CD4-positive, alpha-beta T cell (primary cell): Measurements from ENCODE around the gene KMT2C. TPM values are rescaled to one million over a fixed set of nuclear protein-coding genes. Genes with fewer than 3 reads are reported as not detected.
"Not testable (repeated sequence)": the region's sequence is repeated elsewhere in the genome, so short reads cannot be mapped to it uniquely, and the experiment has no call there.

ENCODE experiments used
- ATAC-seq: fragments of 200-7000 bp; cut with Tn5 transposase; one replicate; pipeline ENCODE4 v1.10.0; 2022; ENCODE audit warnings: mild to moderate bottlenecking; ENCODE audit not compliant: poor library complexity
- CTCF ChIA-PET: fragments of 350-600 bp; sonication (Branson Sonifier 250); formaldehyde crosslinking; loops from one replicate; lab custom pipeline; 2021; ENCODE audit warnings: antibody characterized with exemption, inconsistent platforms; lab: Charles Lee
- POLR2A ChIA-PET: fragments of 350-600 bp; sonication (Branson Sonifier 250); formaldehyde crosslinking; loops from one replicate; lab custom pipeline; 2021; ENCODE audit warnings: antibody characterized with exemption, inconsistent platforms; lab: Charles Lee
- DNase-seq, 14 experiments: peaks; one replicate each; pipeline ENCODE4 v3.0.0-alpha.2; 2013 to 2020; ENCODE audit warnings: mixed read lengths in 2 of 14
- H3K27ac ChIP-seq, 2 donors: one replicate each; pipeline versions ENCODE4 v1.5.1 to v1.7.0; 2013; ENCODE audit warnings: low read length in 2 of 2, low read depth in 1 of 2, mild to moderate bottlenecking in 1 of 2
- H3K27me3 ChIP-seq, 2 experiments: 1 replicate in 1 of 2; 2 replicates in 1 of 2; pipeline versions ENCODE4 v1.6.1 to v1.7.0; 2013; ENCODE audit warnings: low read length in 2 of 2, control low read depth in 1 of 2, mild to moderate bottlenecking in 1 of 2, moderate library complexity in 1 of 2; ENCODE audit not compliant: insufficient read depth in 2 of 2, control insufficient read depth in 1 of 2
- H3K36me3 ChIP-seq: one replicate; pipeline ENCODE4 v1.6.1; 2013; ENCODE audit warnings: low read length, control low read depth; ENCODE audit not compliant: insufficient read depth
- H3K4me1 ChIP-seq: one replicate; pipeline ENCODE4 v1.6.1; 2013; ENCODE audit warnings: low read length, control low read depth; ENCODE audit not compliant: insufficient read depth
- H3K4me3 ChIP-seq: one replicate; pipeline ENCODE4 v1.5.1; 2013; ENCODE audit warnings: mild to moderate bottlenecking, low read length, moderate library complexity
- H3K9me3 ChIP-seq, 2 experiments: 1 replicate in 1 of 2; 2 replicates in 1 of 2; pipeline versions ENCODE4 v1.6.1 to v1.7.0; 2013; ENCODE audit warnings: low read length in 2 of 2, mild to moderate bottlenecking in 2 of 2, control low read depth in 1 of 2, moderate library complexity in 1 of 2; ENCODE audit not compliant: control insufficient read depth in 1 of 2, insufficient read depth in 1 of 2
- H3K27ac Mint-ChIP-seq: one replicate; pipeline ENCODE4 v1.8.0; 2020; ENCODE audit warnings: mixed read lengths
- H3K27me3 Mint-ChIP-seq: one replicate; pipeline ENCODE4 v1.8.0; 2021; ENCODE audit warnings: mixed read lengths
- H3K36me3 Mint-ChIP-seq: one replicate; pipeline ENCODE4 v1.8.0; 2021; ENCODE audit warnings: low read depth, mixed read lengths
- H3K4me1 Mint-ChIP-seq: one replicate; pipeline ENCODE4 v1.8.0; 2021; ENCODE audit warnings: low read depth, mixed read lengths
- H3K4me3 Mint-ChIP-seq: one replicate; pipeline ENCODE4 v1.8.0; 2020; ENCODE audit warnings: mild to moderate bottlenecking, mixed read lengths
- H3K9me3 Mint-ChIP-seq: one replicate; pipeline ENCODE4 v1.8.0; 2020; ENCODE audit warnings: mixed read lengths
- CTCF ChIP-seq: fragments of 200-600 bp; IDR thresholded peaks from one replicate; pipeline ENCODE4 v1.8.0; 2022; ENCODE audit warnings: antibody characterized with exemption, mild to moderate bottlenecking
- intact Hi-C, 2 experiments: fragments of 100-400 bp; cut with DNase I in 1 of 2; cut with micrococcal nuclease in 1 of 2; formaldehyde crosslinking; loops; one replicate each; pipeline versions ENCODE4 v1.15.1 to v1.9.0; 2023 to 2025; cut with DNase I, micrococcal nuclease
- total RNA-seq, 174 experiments: library from RNA in 2 of 174; stranded (reverse) in 2 of 174; gene quantifications; one replicate each; pipeline ENCODE4 v1.2.3 and lab custom pipeline; 2021 to 2026

KMT2C gene
- total RNA-seq, 2 experiments from 2014 or later: 113 to 118 TPM

GRCh38 chr7:152362128-152362926 is 73.5 kb downstream of the KMT2C start:
- intact Hi-C loops: no loop called here
- ATAC-seq (no peak), DNase-seq (no peak)
- Histone ChIP-seq H3K36me3 (peaks cover 12% of the 10 kb centered on the region), H3K27ac (no peak overlapping the region), H3K9me3 (peaks cover 0 to 4% of the 10 kb centered on the region in 2 experiments), H3K27me3 (no peaks in the 10 kb centered on the region), H3K4me1 (peaks cover 14% of the 10 kb centered on the region), H3K4me3 (no peak overlapping the region)
- peaks cover 65% of the 10 kb centered on the region for H3K4me1 Mint-ChIP-seq
- no peak overlapping the region for H3K4me3 Mint-ChIP-seq
- POLR2A ChIA-PET: no interaction called here
- H3K27ac Mint-ChIP-seq: peak overlapping the region; percentile 64
- H3K9me3 Mint-ChIP-seq: no peaks in the 10 kb centered on the region
- no peak for TF ChIP-seq CTCF
- CTCF ChIA-PET: no interaction called here
- peaks cover 28% of the 10 kb centered on the region for H3K36me3 Mint-ChIP-seq
- no peaks in the 10 kb centered on the region for H3K27me3 Mint-ChIP-seq

- POLR2A ChIA-PET: no interaction called here
- no peak overlapping the region for H3K4me3 Mint-ChIP-seq
- ATAC-seq: no peak
- CTCF ChIA-PET: no interaction called here
- no peaks in the 10 kb centered on the region for H3K27me3 Mint-ChIP-seq
- Histone ChIP-seq H3K4me3 (no peak overlapping the region), H3K36me3 (peaks cover 44% of the 10 kb centered on the region), H3K27ac (no peak overlapping the region), H3K4me1 (no peaks in the 10 kb centered on the region), H3K27me3 (no peaks in the 10 kb centered on the region), H3K9me3 (peaks cover 0 to 3% of the 10 kb centered on the region in 2 experiments)
- DNase-seq: no peak
- H3K27ac Mint-ChIP-seq: no peak overlapping the region
- no peak for TF ChIP-seq CTCF
- peaks cover 34% of the 10 kb centered on the region for H3K4me1 Mint-ChIP-seq
- H3K9me3 Mint-ChIP-seq: no peaks in the 10 kb centered on the region
- intact Hi-C loops: no loop called here
- H3K36me3 Mint-ChIP-seq: peaks cover 78% of the 10 kb centered on the region
These were observed 80.2 kb downstream of the KMT2C start for GRCh38 chr7:152355474-152356057.

GRCh38 chr7:152354061-152354460 is 81.7 kb downstream of the KMT2C start:
- no peak overlapping the region for H3K4me3 ChIP-seq
- H3K4me1 ChIP-seq: no peaks in the 10 kb centered on the region
- Mint-ChIP-seq H3K27ac (no peak overlapping the region), H3K27me3 (no peaks in the 10 kb centered on the region), H3K36me3 (peaks cover 88% of the 10 kb centered on the region), H3K4me1 (peaks cover 34% of the 10 kb centered on the region), H3K9me3 (no peaks in the 10 kb centered on the region), H3K4me3 (no peak overlapping the region)
- POLR2A ChIA-PET: no interaction called here
- intact Hi-C loops: no loop called here
- ATAC-seq: no peak
- no peak for TF ChIP-seq CTCF
- CTCF ChIA-PET: no interaction called here
- H3K36me3 ChIP-seq: peaks cover 53% of the 10 kb centered on the region
- H3K27me3 ChIP-seq: no peaks in the 10 kb centered on the region
- H3K9me3 ChIP-seq: peaks cover 1 to 6% of the 10 kb centered on the region in 2 experiments
- DNase-seq: no peak
- no peak overlapping the region for H3K27ac ChIP-seq

GRCh38 chr7:152353281-152353680 is 82.5 kb downstream of the KMT2C start:
- intact Hi-C loops, H3K9me3 Mint-ChIP-seq, ATAC-seq, H3K4me3 Mint-ChIP-seq, H3K4me3 ChIP-seq, POLR2A ChIA-PET, H3K27ac ChIP-seq, H3K27me3 ChIP-seq, H3K27ac Mint-ChIP-seq, H3K4me1 ChIP-seq, H3K27me3 Mint-ChIP-seq, DNase-seq: not testable (repeated sequence)
- CTCF ChIA-PET: interaction anchor here (1.1 kb wide), 1 partner anchor 17 kb away, joined by 3 read pairs; no protein-coding TSS in a partner anchor
- Histone ChIP-seq H3K36me3 (peaks cover 56% of the 10 kb centered on the region), H3K9me3 (peaks cover 6 to 10% of the 10 kb centered on the region in 2 experiments)
- H3K4me1 Mint-ChIP-seq: peaks cover 27% of the 10 kb centered on the region
- peaks cover 90% of the 10 kb centered on the region for H3K36me3 Mint-ChIP-seq

- Mint-ChIP-seq H3K36me3 (peaks cover 93% of the 10 kb centered on the region), H3K4me1 (peaks cover 30% of the 10 kb centered on the region), H3K9me3 (peaks cover 12% of the 10 kb centered on the region)
- H3K27ac Mint-ChIP-seq, CTCF ChIA-PET, ATAC-seq, intact Hi-C loops, H3K27me3 ChIP-seq, POLR2A ChIA-PET, H3K4me3 Mint-ChIP-seq, H3K27me3 Mint-ChIP-seq, H3K4me1 ChIP-seq, H3K4me3 ChIP-seq, H3K27ac ChIP-seq, DNase-seq: not testable (repeated sequence)
- peaks cover 62% of the 10 kb centered on the region for H3K36me3 ChIP-seq
- H3K9me3 ChIP-seq: peaks cover 12 to 13% of the 10 kb centered on the region in 2 experiments
These were observed 84.1 kb downstream of the KMT2C start for GRCh38 chr7:152351747-152352146.
